GM18873 (cell line): ENCODE data around the gene SPON2.

Experiments used
- ATAC-seq: cut with Tn5 transposase; IDR thresholded peaks from one replicate; pipeline ENCODE4 v1.9.1; 2021; ENCODE audit warnings: mild to moderate bottlenecking, moderate library complexity, moderate number of reproducible peaks; ENCODE audit not compliant: unreplicated experiment, low FRiP score

SPON2 gene

DNA sequence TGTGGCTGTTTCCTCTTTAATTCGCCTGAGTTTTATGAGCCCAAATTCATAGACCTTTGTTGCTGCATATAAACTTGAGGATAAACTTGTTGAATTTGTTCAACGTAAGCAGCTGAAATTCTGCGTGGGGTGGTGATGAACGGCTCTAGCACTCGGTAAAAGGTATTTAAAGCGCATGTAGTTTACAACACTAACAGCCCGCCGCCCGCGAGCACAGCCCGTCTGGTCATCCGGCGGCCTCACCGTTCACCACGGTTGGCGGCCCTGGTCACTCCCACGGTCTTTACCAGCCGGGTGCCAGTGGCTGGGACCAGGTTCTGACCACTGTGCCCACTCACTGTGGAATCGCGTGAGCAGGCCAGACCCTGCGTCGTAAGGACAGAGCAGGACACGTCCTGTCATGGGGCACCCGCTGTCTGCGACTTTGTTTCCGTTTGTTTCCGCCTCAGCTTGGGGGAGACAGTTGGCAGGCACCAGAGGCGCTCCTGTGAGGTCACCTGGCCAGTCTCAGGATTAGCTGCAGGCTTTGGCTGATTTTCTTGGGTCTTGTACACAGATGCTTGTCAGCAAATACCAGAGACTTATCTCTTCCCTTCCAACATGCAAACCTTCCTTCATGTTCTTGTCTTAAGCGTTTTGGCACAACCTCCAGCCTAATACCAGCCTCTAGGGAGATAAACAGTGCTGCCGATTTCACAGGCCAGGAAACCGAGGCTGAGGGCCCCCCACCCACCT, 36.8 kb upstream of the SPON2 start:
- no peak for ATAC-seq

DNA sequence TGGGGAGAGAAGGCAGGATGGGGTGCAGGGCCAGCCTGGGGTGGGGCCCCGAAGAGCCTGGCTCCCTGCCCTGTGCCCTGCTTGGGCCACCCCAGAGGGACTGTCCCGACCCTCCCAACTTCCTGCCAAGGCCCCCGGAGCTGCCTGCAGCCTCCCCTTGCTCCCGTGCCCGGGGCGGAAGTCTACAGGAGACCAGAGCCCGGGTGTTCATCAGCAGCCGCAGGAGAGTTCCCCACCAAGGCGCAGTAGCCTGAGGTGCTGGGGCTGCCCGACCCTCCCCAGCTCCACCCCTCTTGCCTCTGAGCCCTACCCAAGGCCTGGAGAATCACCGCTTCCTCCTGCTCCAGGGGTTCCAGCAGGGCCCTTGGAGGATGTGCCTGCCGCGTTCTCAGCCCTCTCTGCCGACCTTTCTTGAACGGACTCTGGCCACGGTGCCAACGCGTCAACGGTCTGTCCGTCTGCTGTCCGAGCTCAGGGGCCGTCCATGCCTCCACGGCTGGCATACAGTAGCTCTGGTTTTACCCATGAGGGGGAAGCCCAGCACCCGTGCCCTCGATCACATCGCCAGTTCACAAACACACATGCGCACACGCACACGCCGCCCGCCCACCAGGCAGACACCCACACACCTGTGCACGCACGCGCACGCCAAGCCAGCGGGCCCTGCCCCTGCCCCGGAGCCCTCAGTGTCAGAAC, 36.0 kb upstream of the SPON2 start:
- ATAC-seq: no peak

DNA sequence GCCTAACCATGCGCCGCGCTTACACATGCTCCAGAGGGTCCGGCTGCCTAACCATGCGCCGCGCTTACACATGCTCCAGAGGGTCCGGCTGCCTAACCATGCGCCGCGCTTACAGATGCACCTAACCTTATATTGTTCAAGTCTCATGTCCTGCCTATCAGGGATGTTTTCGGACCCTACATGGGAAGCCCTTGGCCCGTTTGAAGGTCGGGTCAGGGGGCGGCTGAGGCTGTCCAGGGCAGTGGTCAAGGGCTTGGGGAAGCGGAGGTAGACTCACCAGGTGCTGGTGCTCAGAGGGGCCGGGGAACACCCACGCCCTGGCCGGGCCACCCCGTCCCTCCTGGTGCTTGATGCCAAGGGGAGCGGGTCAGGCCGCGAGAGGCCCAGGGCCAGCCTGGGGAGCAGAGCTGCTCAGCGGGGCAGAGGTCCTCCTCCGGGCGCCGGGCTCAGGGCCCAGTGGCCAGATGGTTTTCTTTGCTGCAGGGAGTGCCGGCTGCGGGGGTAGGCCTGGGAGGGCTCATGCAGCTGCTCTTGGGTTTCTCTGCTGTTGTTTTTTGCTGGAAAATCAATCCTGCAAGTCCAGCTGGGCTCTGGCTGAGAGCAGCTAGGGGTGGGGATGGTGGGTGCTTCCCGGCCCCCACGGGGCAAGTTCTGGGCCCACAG, 35.4 kb upstream of the SPON2 start:
- ATAC-seq: no peak

DNA sequence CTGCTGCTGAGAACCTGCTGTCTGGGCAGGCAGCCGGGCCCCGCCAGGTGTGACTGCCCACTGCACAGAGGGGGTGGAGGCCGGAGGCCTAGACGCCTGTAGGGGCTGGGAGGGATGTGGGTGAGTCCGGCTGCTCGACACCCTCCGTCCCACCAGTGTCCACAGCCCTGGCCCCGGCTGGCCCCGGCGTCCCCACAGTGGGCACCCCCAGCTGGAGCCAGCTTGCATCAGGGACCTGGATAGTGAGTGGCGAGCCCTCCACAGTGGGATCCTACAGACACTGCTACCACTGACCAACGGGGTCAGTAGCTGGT, 34.7 kb upstream of the SPON2 start:
- no peak for ATAC-seq

DNA sequence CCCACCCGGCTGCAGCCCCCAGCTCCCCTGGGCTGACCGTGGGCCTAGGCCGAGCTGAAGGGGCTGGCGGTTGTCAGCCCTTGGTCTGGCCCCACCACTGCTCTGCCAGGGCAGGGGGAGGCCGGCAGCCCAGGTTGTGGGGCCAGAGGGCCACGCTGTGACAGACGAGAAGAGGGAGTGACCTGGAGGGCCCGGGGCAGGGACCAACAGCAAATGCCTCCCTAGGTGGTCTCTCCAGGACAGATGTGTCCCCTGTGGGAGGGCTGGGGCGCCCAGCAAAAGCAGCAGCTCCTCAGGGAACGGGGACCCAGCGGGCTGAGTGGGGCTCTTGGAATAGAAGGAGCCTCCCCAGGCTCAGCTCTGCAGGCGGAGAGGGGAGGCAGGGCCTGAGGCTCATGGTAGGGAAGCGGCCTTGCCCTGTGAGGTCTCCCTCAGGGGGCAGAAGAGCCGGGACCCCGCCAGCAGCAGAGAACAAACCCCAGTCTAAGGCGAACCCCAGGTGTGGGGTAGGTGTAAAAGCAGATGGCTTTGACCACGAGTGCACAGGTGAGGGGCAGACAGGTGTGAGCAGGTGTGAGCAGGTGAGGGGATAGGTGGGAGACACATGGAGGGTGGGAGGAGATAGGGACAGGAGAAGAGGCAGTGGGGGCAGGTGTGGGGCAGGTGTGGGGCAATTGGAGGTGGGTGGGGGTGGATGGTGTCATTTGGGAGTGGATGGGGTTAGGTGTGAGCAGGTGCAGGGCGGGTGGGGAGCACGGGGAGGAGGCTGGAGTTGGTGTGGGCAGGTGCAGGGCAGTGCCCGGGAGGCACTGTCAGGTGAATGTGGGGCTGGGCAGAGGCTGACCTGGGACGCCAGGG, 34.1 kb upstream of the SPON2 start:
- ATAC-seq: no peak

DNA sequence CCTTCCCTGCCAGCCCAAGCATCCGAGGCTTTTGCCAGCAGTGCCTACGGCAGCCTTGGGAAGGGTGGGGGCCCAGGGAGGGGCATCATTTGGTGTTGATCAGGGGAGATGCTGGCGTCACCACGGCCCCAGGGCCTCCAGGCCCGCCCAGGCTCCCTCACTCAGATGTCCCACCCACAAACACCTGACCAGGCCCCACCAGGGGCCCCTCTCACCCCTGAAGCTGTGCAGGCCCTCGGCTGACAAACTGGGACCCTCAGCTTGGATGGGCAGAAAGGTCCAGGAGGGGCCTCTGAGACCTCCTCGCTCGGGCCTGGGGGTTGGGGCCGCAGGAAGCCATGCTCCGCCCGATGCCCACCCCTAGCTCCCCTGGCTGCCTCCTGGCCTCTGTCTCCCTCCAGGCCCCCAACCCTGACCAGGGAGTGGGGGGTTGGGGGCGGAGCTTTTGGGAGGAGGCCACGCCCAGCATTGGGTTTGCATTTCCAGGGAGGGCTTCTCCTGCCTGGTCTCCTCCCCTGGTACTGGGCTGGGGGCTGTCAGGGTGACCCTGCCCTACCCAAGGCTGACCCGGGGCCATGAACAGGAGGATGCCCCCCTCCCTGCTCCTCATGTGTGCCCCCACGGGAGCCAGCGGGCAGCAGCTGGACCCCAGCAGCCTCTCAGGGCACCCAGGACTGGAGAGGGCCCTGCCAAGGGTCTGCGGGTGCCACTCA, 33.4 kb upstream of the SPON2 start:
- ATAC-seq: no peak

DNA sequence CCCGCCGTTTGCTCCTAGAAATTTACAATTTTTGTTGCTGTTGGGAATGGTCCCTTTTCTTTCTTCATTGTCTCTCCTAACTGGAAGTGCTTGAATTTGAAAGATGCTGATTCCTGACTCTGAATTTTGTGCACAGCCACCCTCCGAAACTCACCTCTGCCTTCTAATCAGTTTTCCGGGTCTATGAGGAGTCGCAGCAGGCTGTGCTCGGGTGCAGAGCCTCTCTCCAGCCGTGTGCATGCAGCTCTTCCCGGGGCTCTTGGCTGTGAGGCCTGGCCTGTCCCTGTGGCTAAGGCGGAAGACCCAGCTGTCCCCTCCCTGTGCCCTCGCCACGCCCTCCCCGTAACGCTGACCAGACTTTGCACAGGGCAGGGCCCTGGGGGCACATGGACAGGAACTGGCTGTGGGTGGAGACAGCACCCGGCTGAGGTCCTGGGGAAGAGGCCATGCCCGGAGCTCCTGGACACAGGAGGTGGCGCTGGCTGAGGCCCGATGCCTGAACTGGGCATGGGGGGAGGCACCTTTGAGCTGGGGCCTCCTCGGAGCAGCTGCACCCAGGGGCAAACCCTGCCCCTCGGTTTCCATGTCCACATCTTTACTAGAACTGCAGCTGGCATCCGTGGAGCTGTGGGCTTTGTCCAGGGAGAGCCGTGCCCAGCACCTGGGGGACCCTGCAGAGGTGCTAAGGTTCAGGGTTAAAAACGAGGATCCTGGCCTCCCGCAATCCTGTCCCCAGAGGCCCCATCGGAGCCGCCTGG, 32.6 kb upstream of the SPON2 start:
- no peak for ATAC-seq

DNA sequence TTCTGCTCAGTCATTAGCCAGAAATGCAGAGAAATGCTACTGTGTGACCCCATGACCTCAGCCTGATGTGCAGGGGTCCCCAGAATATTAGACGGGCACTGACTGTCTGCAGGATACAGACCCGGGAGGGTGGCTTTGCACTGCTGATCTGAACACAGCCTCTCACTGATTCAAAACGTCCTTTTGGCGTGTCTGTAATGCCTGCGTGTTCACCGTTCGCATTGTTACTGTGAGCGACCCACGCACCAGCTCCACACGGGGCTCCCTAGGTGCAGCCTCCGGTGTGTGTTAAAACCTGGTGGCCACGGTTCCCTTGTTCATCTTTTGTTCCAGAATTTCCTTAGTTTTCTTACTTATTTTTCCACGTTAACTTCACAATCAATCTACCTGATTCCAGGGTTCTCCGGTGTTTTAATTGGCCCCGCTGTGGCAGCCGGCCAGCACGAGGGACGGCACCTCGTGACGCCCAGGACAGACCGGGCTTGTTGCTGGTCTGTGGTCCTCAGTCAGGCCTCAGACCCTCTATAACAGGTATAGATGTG, 32.0 kb upstream of the SPON2 start:
- no peak for ATAC-seq

DNA sequence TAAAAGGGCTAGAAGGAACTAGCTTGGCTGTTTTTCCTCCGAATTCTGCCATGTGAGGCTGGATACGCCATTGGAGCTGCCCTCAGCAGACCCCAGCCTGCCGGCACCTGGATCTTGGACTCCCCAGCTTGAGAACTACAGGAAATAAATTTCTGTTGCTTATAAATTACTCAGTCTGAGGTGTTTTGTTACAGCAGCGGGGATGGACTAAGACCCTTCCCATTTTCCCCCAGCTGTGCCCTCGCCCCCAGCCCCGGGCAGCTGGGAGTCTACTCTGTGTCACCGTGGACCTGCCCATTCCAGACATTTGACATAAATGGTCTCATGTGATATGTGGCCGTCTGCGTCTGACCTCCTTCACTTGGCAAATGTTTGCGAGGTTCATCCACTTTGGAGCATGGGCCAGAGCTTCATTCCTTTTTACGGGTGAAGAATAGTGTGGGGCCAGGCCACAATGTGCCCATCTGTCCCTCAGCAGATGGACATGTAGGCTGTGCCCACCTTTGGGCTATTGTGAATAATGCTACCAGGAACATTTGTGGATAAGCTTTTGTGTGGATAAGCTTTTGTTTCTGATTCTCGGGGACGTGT, 30.7 kb upstream of the SPON2 start:
- ATAC-seq: no peak

DNA sequence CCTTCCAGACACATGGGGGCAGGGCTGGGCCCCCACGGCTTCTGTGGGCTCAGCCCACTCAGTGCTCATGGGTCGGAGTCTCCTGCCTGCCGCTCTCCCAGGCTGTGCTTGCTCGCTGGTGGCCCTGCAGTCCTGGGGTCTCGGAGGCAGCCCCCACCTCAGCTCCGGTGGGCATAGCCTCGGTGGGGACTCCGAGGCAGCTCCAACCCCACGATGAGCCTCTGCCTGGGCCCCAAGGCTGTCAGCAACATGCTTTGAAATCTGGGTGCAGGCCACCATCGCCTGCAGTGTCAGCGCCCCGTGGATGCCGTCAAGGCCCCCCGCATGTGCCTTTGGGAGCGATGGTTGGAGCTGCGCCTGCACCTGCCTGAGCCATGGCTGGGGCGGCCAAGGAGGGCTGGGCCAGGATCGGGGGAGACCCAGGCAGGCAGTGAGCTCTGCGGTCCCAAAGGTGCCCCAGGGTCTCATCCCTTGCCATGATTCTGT, 30.2 kb upstream of the SPON2 start:
- ATAC-seq: no peak

DNA sequence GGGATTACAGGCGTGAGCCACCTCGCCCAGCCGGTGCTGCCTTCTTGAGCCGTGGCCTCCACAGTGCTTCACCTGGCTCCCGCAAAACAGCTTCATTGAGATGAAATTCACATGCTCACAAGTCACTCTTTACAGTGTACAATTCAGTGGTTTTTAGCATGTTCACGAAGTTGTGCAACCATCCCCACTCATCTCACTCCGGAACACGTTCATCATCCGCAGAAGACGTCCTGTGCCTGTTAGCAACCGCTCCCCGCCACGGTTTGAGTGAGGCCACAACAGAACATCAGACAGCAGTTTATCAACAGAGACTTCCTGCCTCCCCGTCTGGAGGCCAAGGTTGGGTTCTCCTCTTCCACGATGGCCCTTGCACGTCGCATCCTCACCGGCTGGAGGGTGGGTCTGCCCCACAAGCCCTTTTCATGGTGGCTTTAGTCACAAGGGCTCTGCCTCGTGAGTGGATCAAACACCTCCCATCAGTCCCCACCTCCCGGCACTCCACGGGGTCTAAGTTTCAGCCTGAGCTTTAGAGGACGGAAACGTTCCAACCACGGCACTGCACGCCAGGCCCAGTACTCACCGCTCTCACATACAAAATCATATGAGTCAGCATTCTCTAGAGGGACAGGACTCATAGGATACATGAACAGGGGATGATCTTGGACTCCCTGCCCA, 29.6 kb upstream of the SPON2 start:
- ATAC-seq: no peak

DNA sequence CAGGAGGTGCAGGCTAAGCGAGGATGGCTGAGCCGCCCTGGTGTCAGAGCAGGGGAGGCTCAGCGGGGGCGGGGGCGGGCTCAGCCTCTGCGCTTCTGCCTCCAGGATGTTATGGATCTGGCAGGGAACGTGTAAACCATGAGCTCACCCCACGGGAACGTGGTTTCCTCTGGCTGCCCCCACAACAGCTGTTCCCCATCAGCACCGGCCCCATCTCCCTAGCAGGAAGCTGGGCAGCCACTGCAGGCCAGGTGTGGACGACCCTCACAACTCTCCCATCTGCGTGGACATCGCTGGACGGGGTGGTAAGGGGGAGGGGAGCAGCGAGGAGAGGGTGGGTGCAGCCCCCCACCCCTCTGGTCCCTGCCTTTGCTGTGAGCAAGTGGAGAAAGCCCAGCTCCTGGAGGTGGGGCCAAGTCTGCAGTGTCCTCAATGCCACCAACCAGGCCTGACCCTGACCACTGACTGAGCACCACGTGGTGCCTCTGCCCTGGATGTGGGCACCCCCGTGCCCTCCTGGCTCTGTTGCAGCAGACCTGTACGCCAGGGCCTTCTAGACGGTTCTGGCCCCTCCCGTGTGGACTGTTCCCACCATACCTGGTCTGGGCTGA, 28.1 kb upstream of the SPON2 start:
- ATAC-seq: no peak

DNA sequence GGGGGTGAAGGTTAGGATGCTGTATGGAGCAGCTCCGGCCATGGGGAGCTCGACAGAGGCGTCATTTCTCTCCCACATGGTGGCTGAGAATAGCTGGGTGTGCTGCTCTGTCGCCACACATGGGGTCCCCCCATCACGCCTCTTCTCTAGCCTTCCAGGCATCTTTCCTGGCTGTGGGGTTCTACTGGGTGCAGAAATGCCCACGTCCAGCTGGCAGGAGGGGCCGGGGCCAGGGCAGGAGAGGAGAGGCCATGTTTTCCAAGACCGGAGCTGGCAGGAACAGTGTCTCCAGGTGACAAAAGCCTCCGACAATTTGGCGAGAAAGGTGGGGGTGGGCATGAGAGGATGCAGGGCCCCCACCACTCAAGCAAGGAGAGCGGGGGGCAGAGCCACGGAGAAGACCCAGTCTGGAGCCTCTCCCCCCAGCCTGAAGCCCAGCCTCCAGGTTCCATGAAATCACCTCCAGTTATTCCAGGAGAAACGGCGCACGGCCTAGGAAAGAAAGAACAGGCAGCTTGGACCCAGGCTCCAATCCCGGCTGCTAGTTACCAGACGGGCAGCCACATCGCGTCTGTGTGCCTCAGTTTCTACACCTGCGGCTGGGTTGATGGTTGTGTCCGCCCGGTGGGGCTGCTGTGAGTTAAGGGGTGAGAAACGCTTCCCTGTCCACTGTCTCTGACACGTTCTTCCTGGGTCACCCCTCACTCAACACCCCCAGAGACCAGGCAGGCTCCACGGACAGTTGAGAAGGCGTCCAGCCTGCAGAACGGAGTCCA, 27.4 kb upstream of the SPON2 start:
- ATAC-seq: no peak

DNA sequence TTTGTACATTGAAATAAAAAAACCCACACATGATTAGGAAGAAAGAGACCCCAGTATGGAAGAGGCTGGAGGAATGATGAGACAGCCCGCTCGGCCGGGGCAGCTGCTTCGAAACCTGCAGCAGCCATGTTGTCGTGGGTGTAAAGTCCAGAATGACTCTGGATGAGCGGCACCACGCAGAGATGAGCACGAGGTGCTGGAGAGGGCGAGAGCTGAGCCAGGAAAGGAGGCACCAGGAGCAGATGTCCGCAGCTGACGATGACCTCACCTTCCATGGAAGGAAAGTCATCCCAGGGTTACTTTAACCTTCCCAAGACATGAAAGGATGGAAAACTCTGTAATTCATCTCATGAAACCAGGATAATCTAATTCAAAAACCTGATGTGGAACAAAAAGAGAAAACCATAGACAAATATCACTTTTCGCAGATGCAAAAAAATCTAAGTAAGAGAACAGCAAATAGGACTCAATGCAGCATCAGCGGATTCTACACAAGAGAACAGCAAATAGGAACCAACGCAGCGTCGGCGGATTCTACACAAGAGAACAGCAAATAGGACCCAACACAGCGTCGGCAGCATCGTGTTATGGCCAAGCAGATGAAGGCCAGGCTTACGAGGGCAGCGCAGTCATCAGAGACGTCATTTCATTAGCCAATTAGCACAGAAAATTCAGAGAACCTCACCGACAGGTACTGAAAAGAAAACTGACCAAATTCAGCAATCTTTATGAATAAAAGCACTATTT, 25.9 kb upstream of the SPON2 start:
- ATAC-seq: no peak

DNA sequence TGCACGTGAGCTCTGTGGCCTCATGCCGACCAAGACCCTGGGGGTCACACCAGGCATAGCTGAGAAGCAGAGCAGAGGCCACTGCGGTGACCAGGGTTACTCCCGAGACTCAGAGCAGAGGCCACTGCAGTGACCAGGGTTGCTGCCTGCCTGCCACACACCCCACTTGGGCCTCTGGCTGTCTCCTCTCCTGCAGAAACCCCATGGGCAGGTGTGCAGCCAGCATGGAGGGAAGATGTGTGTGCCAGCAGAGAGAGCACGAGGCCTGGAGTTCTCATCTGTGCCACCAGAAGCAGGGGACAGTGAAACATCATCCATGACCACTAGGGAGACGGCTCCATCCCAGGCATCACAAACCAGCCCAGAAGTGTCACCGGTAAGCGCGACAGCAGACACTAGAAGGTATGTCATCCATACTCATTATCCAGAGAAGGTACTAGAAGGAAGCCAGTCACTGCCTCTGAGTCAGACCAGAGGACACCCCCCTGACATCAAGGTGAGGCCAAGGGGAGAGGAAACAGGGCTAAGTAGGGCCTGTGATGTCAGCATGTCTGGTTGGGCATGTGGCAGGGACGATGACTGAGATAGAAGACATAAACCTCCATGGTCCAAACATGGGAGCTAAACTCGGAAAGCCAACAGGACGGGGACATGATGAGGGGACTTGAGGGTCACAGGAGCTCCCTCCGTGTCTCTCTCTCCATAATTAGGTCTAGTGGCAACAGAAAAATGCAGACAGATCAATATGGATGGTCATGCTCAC, 24.2 kb upstream of the SPON2 start:
- no peak for ATAC-seq
